Activated naive CD8-positive, alpha-beta T cell (primary cell): ENCODE results near the gene CD48.

Source experiments
- H3K27ac Mint-ChIP-seq: one replicate; pipeline ENCODE4 v1.8.0; 2021; ENCODE audit warnings: mixed read lengths
- H3K27me3 Mint-ChIP-seq: one replicate; pipeline ENCODE4 v1.8.0; 2021; ENCODE audit warnings: mixed read lengths
- H3K36me3 Mint-ChIP-seq: one replicate; pipeline ENCODE4 v1.8.0; 2021; ENCODE audit warnings: mixed read lengths
- H3K4me1 Mint-ChIP-seq: one replicate; pipeline ENCODE4 v1.8.0; 2021; ENCODE audit warnings: low read depth, mixed read lengths
- H3K4me3 Mint-ChIP-seq: one replicate; pipeline ENCODE4 v1.8.0; 2021; ENCODE audit warnings: mild to moderate bottlenecking, mixed read lengths
- H3K9me3 Mint-ChIP-seq: one replicate; pipeline ENCODE4 v1.8.0; 2021; ENCODE audit warnings: low read depth, mixed read lengths

Gene CD48

GRCh38 chr1:160746836-160747500 lies 35.3 kb upstream of the CD48 start:
- peak overlapping the region; percentile 31 for H3K4me3 Mint-ChIP-seq
- peaks cover 46% of the 10 kb centered on the region for H3K36me3 Mint-ChIP-seq
- H3K27me3 Mint-ChIP-seq: no peaks in the 10 kb centered on the region
- H3K9me3 Mint-ChIP-seq: no peaks in the 10 kb centered on the region
- peaks cover 90% of the 10 kb centered on the region for H3K4me1 Mint-ChIP-seq
- H3K27ac Mint-ChIP-seq: peak overlapping the region; percentile 98

- Mint-ChIP-seq H3K4me3 (peak overlapping the region; percentile 87), H3K27ac (peak overlapping the region; percentile 98), H3K9me3 (no peaks in the 10 kb centered on the region), H3K4me1 (peaks cover 91% of the 10 kb centered on the region), H3K36me3 (peaks cover 41% of the 10 kb centered on the region), H3K27me3 (no peaks in the 10 kb centered on the region)
Observed at GRCh38 chr1:160745551-160745950, 33.9 kb upstream of the CD48 start.

- H3K4me1 Mint-ChIP-seq: peaks cover 91% of the 10 kb centered on the region
- H3K27ac Mint-ChIP-seq: peak overlapping the region; percentile 98
- no peaks in the 10 kb centered on the region for H3K27me3 Mint-ChIP-seq
- H3K4me3 Mint-ChIP-seq: peak overlapping the region; percentile 87
- H3K36me3 Mint-ChIP-seq: peaks cover 36% of the 10 kb centered on the region
- H3K9me3 Mint-ChIP-seq: no peaks in the 10 kb centered on the region
Observed at GRCh38 chr1:160744852-160745520, 33.4 kb upstream of the CD48 start.

- Mint-ChIP-seq H3K4me1 (peaks cover 93% of the 10 kb centered on the region), H3K27ac (peak overlapping the region; percentile 98), H3K27me3 (no peaks in the 10 kb centered on the region), H3K4me3 (peak overlapping the region; percentile 87), H3K36me3 (peaks cover 37% of the 10 kb centered on the region), H3K9me3 (no peaks in the 10 kb centered on the region)
Observed at GRCh38 chr1:160744199-160744851, 32.7 kb upstream of the CD48 start.

- peaks cover 93% of the 10 kb centered on the region for H3K4me1 Mint-ChIP-seq
- H3K4me3 Mint-ChIP-seq: peak overlapping the region; percentile 87
- no peaks in the 10 kb centered on the region for H3K9me3 Mint-ChIP-seq
- H3K27ac Mint-ChIP-seq: peak overlapping the region; percentile 98
- H3K36me3 Mint-ChIP-seq: peaks cover 31% of the 10 kb centered on the region
- no peaks in the 10 kb centered on the region for H3K27me3 Mint-ChIP-seq
Observed at GRCh38 chr1:160743266-160743665, 31.6 kb upstream of the CD48 start.

GRCh38 chr1:160742428-160743127 lies 31.0 kb upstream of the CD48 start:
- H3K9me3 Mint-ChIP-seq: no peaks in the 10 kb centered on the region
- no peaks in the 10 kb centered on the region for H3K27me3 Mint-ChIP-seq
- H3K36me3 Mint-ChIP-seq: peaks cover 27% of the 10 kb centered on the region
- peak overlapping the region; percentile 87 for H3K4me3 Mint-ChIP-seq
- H3K27ac Mint-ChIP-seq: peak overlapping the region; percentile 98
- H3K4me1 Mint-ChIP-seq: peaks cover 93% of the 10 kb centered on the region

- H3K4me3 Mint-ChIP-seq: peak overlapping the region; percentile 87
- peaks cover 3% of the 10 kb centered on the region for H3K9me3 Mint-ChIP-seq
- peaks cover 31% of the 10 kb centered on the region for H3K36me3 Mint-ChIP-seq
- no peaks in the 10 kb centered on the region for H3K27me3 Mint-ChIP-seq
- peak overlapping the region; percentile 98 for H3K27ac Mint-ChIP-seq
- H3K4me1 Mint-ChIP-seq: peaks cover 93% of the 10 kb centered on the region
Observed at GRCh38 chr1:160741612-160742348, 30.2 kb upstream of the CD48 start.

GRCh38 chr1:160741092-160741501 lies 29.5 kb upstream of the CD48 start:
- Mint-ChIP-seq H3K4me1 (peaks cover 88% of the 10 kb centered on the region), H3K27me3 (no peaks in the 10 kb centered on the region), H3K36me3 (peaks cover 32% of the 10 kb centered on the region), H3K4me3 (peak overlapping the region; percentile 87), H3K9me3 (peaks cover 4% of the 10 kb centered on the region), H3K27ac (peak overlapping the region; percentile 98)

- Mint-ChIP-seq H3K9me3 (peaks cover 7% of the 10 kb centered on the region), H3K27me3 (no peaks in the 10 kb centered on the region), H3K36me3 (peaks cover 36% of the 10 kb centered on the region), H3K27ac (peak overlapping the region; percentile 98), H3K4me3 (peak overlapping the region; percentile 87), H3K4me1 (peaks cover 82% of the 10 kb centered on the region)
Observed at GRCh38 chr1:160740133-160740688, 28.6 kb upstream of the CD48 start.

DNA sequence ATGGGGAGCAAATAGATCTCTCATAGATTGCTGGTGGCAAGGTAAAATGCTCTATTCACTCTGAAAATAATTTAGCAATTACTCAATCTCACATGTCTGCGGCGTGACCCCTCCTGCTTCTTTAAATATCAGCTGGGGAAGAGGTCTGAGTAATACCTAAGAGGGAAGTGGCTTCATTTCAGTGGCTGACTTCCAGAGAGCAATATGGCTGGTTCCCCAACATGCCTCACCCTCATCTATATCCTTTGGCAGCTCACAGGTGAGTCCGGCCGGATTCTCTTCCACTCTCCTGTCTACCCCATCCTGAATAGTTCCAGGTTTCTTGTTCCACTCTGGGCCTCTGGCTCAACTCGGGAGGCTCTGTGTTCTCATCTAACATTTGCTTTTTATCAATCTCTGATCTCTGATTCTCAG lies 27.5 kb upstream of the CD48 start, which contains the start of gene SLAMF7:
Gene SLAMF7, plus strand, starts transcription at position 150 of the 414 bp plus-strand sequence. Its CDS starts 55 bp downstream, at position 205.
- H3K4me3 Mint-ChIP-seq: peak within 1 kb of the TSS; percentile 87
- peaks cover 82% of the 10 kb centered on the region for H3K4me1 Mint-ChIP-seq
- peak within 1 kb of the TSS; percentile 98 for H3K27ac Mint-ChIP-seq
- no peaks in the 10 kb centered on the region for H3K27me3 Mint-ChIP-seq
- peaks cover 39% of the 10 kb centered on the region for H3K36me3 Mint-ChIP-seq
- peaks cover 9% of the 10 kb centered on the region for H3K9me3 Mint-ChIP-seq

- peaks cover 83% of the 10 kb centered on the region for H3K4me1 Mint-ChIP-seq
- H3K4me3 Mint-ChIP-seq: peak overlapping the region; percentile 87
- H3K36me3 Mint-ChIP-seq: peaks cover 39% of the 10 kb centered on the region
Observed at GRCh38 chr1:160738271-160738670, 26.6 kb upstream of the CD48 start.

DNA sequence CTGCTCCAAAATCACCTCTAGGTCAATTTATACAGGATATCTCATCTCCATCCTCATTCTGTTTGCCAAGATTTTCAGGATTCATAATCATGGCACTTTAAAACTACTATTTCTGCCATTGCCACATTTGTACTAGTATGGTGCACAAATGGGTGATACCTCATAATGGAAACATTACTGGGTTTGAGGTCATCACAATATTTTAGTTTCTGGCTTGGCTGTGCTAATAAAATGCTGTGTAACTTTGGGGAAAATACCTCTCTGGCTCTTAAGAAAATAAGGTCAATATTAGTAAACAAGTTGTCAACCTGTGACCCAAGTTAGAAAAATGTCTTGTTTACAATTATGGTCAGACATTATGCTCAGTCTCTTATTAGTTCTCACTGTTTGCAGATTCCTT lies 22.7 kb upstream of the CD48 start:
- Mint-ChIP-seq H3K36me3 (peaks cover 27% of the 10 kb centered on the region), H3K27me3 (no peaks in the 10 kb centered on the region), H3K9me3 (peaks cover 10% of the 10 kb centered on the region), H3K4me3 (peak overlapping the region; percentile 56), H3K4me1 (peaks cover 69% of the 10 kb centered on the region), H3K27ac (peak overlapping the region; percentile 89)

More at GRCh38 chr1:160738271-160738670, 26.6 kb upstream of the CD48 start:
- peak overlapping the region; percentile 98 for H3K27ac Mint-ChIP-seq
- peaks cover 10% of the 10 kb centered on the region for H3K9me3 Mint-ChIP-seq
- H3K27me3 Mint-ChIP-seq: no peaks in the 10 kb centered on the region

DNA sequence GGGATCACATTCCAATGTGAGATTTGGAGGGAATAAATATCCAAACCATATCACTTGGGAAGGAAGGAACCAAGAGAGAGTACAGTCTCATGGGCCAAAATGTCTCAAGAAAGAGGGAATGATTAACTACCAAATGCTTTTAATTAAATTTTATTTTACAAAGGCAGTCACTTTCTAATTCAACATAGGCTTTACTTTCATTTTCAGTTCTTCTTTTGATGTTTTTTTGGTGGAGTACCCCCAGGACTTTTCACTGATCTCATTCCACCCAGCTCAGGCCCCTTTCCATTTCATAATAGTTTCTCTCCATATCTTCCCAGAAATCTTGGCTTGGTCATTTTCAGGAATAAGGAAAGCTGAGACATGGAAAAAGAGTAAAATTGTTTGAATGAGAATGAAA lies 22.3 kb upstream of the CD48 start:
- H3K27me3 Mint-ChIP-seq: no peaks in the 10 kb centered on the region
- peaks cover 10% of the 10 kb centered on the region for H3K9me3 Mint-ChIP-seq
- peak overlapping the region; percentile 89 for H3K27ac Mint-ChIP-seq
- peaks cover 65% of the 10 kb centered on the region for H3K4me1 Mint-ChIP-seq
- peaks cover 24% of the 10 kb centered on the region for H3K36me3 Mint-ChIP-seq
- H3K4me3 Mint-ChIP-seq: peak overlapping the region; percentile 56

DNA sequence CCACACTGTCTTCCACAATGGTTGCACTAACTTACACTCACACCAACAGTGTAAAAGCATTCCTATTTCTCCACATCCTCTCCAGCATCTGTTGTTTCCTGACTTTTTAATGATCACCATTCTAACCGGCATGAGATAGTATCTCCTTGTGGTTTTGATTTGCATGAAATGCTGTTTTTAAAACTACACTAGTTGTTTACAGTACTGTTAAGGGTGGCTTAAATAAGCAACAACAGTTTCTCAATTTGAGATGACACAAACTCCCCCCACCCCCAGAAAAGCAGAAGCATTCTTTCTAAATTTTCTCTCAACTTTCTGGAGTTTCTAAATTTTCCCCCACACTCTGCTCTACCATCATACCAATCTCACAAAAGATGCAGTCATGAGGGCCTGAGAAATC lies 20.4 kb upstream of the CD48 start:
- H3K27ac Mint-ChIP-seq: peak overlapping the region; percentile 89
- H3K4me3 Mint-ChIP-seq: no peak overlapping the region
- no peaks in the 10 kb centered on the region for H3K27me3 Mint-ChIP-seq
- peaks cover 45% of the 10 kb centered on the region for H3K4me1 Mint-ChIP-seq
- H3K9me3 Mint-ChIP-seq: peaks cover 9% of the 10 kb centered on the region
- H3K36me3 Mint-ChIP-seq: peaks cover 22% of the 10 kb centered on the region
